Measurements from ENCODE around the gene NFIX. TPM values are rescaled to one million over a fixed set of nuclear protein-coding genes. Genes with fewer than 3 reads are reported as not detected.
A peak's percentile ranks its signal among the peaks of the same experiment; 100 is the strongest.
"Not testable (repeated sequence)": the region's sequence is repeated elsewhere in the genome, so short reads cannot be mapped to it uniquely, and the experiment has no call there.

Gene NFIX
- total RNA-seq, 1 donor from 2014 or later: 41.6 TPM

DNA sequence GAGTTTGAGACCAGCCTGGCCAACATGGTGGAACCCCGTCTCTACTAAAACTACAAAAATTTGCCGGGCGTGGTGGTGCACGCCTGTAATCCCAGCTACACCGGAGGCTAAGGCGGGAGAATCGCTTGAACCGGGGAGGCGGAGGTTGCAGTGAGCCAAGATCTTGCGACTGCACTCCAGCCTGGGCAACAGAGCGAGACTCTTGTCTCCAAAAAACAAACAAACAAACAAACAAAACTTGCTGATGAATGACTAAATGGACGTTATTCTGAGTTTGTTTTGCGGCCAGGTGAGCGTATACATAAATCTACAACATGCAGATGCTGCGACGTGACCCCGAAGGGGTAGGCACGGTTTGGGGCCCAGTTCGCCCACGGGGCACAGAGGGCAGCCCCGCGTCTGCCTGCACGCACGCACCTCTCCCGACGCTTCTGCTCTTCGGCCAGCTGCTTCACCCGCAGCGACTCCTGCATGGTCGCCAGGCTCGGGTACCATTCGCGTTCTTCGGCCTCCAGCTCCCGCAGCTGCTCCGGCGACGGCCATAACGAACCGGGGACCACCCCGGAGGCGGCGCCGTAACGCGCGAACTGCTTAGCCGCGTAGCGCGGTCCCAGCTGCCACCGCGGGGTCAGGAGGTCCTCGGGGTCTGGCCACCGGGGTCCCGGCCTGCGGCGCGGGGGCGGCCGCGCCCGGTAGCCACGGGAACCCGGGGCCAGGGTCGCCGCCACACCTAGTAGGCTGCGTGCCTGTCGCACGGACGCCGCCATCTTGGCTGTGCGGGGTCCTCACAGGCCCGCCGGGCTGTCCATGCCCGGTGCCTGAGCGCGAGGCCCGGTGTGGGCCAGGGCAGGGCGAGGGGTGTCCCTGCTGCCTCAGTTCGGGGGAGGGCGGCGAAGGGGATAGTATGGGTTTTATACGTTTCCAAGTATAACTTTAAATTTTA lies 38.6 kb upstream of the NFIX start, which contains the start of gene GADD45GIP1:
TSS of gene GADD45GIP1 (minus strand) at position 778 of the 943 bp plus-strand sequence. CDS start at position 767, 11 bp downstream.
- no peak for FAIRE-seq
- DNase-seq (ENCODE audit: low spot score in 2 of 2): peak; percentile 69 to 71

DNA sequence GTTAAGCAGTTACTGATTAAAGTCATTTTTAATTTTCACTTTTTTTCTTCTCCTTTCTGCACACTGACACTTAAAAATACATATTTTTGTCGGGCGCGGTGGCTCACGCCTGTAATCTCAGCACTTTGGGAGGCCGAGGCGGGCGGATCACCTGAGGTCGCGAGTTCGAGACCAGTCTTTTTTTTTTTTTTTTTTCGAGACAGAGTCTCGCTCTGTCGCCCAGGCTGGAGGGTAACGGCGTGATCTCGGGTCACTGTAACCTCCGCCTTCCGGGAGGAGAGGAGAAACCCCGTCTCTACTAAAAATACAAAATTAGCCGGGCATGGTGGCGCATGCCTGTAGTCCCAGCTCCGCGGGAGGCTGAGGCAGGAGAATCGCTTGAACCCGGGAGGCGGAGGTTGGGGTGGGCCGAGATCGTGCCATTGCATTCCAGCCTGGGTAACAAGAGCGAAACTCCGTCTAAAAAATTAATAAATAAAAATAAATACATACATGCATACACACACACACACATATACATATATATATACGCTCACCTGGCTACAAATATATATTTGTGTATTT lies 37.8 kb upstream of the NFIX start:
- FAIRE-seq; DNase-seq (ENCODE audit: low spot score in 2 of 2): not testable (repeated sequence)

DNA sequence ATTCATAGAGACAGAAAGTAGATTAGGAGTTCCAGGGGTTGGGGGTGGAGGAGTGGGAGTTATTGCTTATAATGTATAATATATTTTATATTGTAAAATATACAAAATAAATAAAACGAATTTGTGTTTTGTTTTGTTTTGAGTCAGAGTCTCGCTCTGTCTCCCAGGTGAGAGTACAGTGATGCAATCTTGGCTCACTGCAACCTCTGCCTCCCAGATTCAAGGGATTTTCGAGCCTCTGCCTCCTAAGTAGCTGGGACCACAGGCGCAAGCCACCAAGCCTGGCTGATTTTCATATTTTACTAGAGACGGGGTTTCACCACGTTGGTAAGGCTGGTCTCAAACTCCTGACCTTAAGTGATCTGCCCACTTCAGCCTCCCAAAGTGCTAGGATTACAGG lies 35.8 kb upstream of the NFIX start:
- DNase-seq (ENCODE audit: low spot score in 2 of 2) (no peak), FAIRE-seq (no peak)

DNA sequence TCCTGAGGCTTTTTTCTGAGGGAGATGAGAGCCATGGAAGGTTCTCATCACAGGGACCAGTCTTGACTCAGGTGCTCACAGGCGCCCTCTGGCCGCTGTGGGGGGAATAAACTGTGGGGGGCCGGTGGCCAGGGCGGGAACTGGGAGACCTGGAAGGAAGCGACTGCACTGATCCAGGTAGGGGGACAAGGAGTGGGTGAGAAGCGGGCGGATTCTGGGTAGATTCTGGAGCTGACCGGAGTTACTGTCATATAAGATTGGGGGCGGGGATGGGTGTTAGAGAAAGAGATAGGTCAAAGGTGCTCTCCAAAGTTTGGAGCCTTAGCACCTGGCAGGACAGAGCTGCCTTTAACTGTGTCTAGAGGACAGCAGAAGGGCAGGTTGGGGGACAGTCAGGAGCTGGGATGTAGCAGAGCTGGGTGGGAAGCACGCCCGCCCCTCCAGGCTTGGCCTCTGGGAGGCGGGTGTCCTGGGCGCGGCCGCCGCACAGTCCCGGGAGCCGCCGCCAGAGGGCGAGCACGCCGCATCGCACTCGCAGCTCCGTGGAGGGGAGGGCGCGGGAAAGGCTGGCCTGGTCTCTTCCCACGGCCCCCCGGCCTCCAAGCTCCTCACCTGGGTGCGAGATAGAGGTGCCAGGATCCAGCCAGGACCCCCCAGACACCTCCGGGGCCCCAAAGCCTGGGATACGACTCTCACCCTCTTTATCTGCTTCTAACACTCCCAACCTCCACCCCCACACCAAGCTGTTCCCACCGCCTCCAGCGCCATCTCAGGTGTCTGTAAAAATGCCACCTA lies 30.1 kb upstream of the NFIX start:
- DNase-seq (ENCODE audit: low spot score in 2 of 2) (peak; percentile 76 to 81), FAIRE-seq (no peak)

DNA sequence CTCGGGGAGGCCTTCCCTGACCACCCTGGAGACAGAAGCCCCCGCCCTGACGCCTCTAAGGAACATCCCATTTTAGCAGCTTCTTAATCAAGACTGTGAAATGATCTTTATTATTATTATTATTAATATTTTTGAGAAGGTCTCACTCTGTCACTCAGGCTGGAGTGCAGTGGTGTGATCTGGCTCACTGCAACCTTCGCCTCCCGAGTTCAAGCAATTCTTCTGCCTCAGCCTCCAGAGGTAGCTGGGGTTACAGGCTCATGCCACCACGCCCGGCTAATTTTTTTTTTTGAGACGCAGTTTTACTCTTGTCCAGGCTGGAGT lies 29.5 kb upstream of the NFIX start:
- FAIRE-seq (no peak), DNase-seq (ENCODE audit: low spot score in 2 of 2) (no peak)

DNA sequence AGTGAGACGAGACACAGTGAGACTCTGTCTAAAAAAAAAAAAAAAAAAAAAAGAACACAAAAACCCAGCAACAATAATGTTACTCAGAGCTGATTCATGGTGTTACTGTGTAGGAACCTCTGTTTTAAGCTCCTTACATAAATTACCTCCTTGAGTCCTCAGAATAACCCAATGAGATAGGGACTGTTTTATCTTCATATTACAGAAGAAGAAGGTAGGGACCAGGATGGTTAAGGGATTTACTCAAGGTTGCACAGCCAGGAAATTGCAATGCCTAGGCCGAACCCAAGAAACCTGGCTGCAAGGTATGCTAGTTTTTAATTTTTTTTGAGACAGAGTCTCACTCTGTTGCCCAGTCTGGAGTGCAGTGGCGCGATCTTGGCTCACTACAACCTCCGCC lies 27.4 kb upstream of the NFIX start:
- DNase-seq (ENCODE audit: low spot score in 2 of 2) (no peak), FAIRE-seq (no peak)

DNA sequence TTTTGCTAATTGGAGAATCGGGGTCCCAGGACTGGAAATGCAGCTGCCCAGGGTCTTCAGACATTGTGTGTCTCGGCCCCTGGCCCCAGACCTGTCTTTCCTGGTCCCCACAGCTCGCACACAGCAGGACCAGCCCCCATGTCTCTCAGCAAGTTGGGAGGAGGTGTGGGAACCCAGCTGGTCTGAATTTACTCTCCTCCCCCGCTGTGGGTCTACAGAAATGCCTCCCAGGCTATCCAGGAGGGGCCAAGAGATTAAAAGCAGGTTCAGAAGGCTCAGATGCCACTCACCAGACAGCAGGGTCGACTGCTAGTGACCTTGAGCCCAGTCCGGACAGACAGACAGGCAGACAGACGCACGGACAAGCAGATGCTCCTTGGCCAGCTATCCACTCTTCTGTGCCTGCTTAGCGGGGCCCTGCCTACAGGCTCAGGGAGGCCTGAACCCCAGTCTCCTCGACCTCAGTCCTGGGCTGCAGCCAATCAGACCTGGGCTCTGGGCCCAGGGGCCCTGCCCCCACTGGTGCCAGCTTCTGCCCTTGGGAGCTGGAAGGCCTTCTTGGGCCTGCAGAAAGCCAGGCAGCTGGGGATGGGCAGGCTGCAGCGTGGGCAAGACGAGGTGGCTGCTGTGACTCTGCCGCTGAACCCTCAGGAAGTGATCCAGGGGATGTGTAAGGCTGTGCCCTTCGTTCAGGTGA lies 25.8 kb upstream of the NFIX start, which contains the start of gene DAND5:
TSS of gene DAND5 (plus strand) at position 285 of the 697 bp plus-strand sequence. CDS start at position 370, 85 bp downstream.
- FAIRE-seq: no peak

DNA sequence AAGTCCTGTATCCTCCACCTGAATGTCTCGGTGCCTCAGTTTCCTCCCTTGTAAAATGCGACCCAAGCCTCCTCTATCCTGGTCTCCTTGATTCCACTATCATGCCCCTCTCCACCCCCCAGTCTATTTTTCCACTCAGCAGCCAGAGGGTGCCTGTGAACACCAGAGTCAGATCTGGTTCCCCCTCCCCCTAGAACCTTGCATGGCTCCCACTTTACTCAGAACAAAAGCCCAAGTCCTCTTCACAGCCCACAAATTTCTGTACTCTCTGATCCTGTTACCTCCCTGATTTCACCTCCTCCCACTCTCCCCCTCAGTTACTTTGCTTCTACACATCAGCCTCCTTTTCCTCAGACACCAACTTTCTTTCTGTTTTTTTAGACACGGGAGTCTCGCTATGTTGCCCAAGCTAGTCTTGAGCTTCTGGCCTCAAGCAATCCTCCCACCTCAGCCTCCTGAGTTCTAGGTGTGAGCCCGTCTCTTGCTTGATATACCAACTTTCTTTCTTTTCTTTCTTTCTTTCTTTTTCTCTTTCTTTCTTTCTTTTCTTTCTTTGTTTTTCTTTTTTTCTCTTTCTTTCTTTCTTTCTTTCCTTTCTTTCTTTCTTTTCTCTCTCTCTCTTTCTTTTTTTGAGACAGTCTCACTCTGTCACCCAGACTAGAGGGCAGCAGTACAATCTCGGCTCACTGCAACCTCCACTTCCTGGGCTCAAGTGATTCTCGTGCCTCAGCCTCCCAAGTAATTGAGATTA lies 25.0 kb upstream of the NFIX start:
- DNase-seq (ENCODE audit: low spot score in 2 of 2) (no peak), FAIRE-seq (no peak)

More for the DNA sequence above, 25.8 kb upstream of the NFIX start, which contains the start of gene DAND5:
- peak; percentile 51 to 57 for DNase-seq (ENCODE audit: low spot score in 2 of 2)

DNA sequence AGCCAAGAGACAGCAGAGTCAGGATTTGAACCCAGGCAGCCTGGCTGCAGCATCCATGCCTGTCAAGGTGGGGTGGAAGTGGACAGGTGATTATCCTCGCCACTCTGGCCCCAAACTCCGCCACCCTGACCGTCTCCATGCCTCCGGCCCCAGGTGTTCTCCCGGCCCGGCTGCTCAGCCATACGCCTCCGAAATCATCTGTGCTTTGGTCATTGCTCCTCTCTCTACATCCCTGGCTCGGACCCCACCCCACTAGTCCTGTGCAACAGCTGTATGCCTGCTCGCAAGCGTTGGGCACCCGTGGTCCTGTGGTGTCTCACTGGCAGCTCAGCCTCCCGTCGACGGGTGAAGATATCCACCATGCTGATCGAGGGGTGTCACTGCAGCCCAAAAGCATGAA lies 22.0 kb upstream of the NFIX start:
- FAIRE-seq (no peak), DNase-seq (ENCODE audit: low spot score in 2 of 2) (no peak)

DNA sequence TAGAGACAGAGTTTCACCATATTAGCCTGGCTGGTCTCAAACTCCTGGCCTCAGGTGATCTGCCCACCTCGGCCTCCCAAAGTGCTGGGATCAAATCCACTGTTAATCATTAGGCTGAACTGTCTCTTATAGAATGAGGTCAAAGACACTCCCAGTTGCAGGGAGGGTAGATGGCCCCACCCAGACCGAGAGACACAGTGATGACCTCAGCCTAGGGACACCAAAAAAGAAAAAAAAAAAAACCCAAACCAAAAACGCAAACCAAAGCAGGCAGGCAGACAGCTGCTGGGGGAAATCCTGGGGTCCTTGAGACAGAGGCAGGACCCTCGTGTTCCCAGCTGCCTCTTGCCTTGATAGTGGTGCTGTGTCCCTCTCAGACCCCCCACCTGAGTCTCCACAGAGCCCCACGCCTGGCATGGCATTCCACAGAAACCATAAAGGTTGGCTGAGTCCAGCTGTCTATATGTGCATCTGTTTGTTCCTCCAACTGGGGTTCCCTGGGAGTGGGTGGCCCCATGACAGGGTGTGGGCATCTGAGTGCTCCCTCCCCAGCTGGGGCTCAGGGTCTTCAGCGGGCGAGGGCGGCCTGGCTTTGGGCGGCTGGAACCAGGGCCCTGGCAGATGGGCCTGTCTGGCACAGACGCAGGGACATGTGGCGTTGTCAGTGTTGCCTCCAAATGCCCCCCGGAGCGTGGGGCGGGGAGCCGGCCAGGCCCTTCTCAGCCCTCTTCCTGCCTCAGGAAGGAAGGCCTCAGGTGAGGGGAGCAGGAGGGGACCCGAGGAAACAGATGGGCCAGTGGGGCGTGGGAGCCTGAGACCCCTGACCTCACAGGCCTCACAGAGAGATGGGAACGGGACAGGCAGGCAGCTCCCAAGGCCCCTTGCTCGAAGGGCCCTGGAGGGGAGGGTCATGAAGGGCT lies 20.7 kb upstream of the NFIX start:
- no peak for DNase-seq (ENCODE audit: low spot score in 2 of 2)
- no peak for FAIRE-seq

DNA sequence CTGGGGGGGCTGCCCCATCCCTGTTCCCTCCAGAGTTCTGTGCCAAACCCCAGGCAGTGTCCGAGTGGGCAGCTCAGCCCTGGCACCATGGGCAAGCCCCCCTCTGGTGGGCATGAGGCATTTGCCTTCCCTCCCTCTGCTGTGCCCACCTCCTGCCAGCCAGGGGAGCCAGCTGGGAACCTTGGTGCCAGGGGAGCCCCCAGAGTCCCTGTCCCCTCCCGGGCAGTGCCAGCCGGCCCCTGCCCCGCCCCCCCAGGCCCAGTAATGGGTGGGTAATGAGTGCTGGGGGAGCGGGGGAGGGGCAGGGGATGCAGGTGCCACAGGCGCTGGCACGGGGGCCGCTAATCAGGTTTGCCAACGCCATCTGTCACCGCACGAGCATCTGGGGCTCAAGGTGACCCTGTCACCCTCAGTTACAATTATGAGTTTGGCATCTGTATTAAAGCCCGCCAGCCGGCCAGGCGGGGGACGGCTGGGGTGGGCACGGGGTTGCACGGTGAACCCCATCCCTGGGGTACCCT lies 20.0 kb upstream of the NFIX start:
- no peak for DNase-seq (ENCODE audit: low spot score in 2 of 2)
- FAIRE-seq: no peak

DNA sequence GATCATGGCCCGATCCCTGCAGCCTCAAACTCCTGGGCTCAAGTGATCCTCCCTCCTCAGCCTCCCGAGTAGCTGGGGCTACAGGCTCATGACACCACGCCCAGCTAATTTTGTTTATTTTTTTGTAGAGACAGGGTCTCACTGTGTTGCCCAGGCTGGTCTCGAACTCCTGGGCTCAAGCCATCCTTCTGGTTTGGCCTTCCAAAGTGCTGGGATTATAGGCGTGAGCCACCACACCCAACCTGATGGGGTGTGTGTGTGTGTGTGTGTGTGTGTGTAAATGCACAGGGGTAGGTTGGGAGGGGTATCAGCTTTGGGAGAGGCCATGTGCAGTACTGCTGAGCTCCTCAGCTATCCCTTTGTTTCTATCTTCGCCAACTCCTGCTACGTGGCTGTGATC lies 19.2 kb upstream of the NFIX start:
- DNase-seq (ENCODE audit: low spot score in 2 of 2); FAIRE-seq: not testable (repeated sequence)

DNA sequence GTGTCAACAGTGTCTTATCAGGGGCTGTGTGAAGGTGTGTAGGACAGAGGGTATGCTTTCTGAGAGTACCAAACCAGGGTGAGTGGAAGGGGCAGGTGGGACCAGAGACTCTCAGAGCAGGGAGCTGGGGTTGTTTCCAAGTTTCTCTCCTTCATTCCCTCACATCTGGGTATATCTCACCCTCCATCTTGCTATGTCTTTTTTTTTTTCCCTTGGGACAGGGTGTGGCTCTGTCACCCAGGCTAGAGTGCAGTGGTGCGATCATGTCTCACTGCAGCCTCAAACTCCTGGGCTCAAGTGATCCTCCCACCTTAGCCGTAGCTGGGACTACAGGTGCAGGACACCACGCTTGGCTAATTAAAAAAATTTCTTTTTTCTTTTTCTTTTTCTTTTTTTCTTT lies 15.3 kb upstream of the NFIX start:
- DNase-seq (ENCODE audit: low spot score in 2 of 2) (no peak), FAIRE-seq (no peak)

DNA sequence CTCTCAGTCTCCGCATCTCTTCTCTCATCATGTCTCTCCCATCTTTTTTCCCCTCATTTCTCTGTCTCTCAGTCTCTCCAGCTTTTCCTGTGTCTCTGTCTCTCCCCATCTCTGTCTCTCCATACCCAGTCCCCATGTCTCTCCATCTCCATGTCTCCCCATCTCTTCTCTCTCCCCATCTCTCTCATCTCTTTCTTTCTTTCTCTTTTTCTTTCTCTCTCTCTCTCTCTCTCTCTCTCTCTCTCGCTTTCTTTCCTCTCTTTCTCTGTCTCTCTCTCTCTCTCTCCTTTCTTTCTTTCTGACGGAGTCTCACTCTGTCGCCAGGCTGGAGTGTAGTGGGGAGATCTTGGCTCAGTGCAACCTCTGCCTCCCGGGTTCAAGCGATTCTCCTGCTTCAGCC lies 12.6 kb upstream of the NFIX start:
- FAIRE-seq: no peak

DNA sequence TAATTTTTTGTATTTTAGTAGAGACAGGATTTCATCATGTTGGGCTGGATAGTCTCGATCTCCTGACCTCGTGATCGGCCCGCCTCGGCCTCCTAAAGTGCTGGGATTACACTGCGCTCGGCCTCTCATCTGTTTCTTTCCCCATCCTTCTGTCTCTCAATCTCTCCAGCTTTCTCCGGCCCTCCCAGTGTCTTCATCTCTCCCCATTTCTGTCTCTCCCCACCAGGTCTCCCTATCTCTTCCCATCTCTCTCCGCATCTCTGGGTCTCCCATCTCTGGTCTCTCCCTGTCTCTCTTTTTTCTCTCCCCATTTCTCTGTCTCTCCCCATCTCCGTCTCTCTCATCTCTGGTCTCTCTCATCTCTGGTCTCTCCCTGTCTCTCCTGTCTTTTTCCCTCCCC lies 12.2 kb upstream of the NFIX start:
- no peak for FAIRE-seq
- no peak for DNase-seq (ENCODE audit: low spot score in 2 of 2)

More for the DNA sequence above, 12.6 kb upstream of the NFIX start:
- DNase-seq (ENCODE audit: low spot score in 2 of 2): no peak

DNA sequence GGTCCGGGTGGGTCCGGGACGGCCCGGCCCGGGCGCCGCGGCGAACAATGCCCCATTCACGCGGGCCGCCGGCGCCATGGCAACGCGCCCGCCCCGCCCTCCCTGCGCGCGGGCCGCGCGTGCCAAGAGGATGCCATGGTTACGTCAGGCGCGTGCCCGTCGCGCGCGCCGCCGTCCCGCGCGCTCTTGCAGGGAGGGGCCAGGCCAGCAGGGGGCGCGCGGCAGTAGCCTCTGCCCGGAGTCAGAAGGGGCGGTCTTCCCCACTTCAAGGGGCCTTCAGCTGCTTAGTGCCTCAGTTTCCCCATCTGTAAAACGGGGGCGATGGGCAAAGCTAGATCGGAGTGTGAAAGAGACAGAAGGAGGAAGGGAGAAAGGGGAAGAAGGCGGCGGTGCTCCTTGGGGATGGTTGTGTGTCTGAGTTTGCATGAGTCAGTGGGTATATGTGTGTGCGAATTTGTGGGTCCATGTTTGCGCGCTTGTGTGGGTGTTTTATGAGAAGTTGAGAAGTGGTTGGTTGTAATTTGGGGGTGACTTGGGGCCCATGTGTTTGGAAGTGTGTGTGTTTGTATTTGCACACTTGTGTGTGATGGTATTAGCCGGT lies 11.6 kb upstream of the NFIX start:
- no peak for FAIRE-seq

DNA sequence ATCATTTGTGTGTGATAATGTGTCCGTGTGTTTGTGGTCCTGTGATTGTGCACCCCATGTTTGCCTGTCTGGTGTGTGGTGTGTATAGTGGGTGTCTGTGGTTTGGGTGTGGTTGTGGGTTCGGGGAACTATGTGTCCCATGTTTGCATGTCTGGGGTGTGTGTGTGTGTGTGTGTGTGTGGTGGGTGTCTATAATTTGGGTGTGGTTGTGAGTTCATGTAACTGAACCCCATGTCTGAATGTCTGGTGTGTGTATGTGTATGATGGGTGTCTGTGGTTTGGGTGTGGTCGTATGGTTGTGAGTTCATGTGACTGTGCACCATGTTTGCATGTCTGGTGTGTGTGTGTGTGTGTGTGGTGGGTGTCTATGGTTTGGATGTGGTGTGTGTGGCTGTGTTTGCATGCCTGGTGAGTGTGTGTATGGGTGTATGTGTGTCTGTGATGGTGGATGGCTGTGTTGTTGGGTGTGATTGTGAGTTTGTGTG lies 11.1 kb upstream of the NFIX start:
- DNase-seq (ENCODE audit: low spot score in 2 of 2) (no peak), FAIRE-seq (no peak)

More for the DNA sequence above, 11.6 kb upstream of the NFIX start:
- peak; percentile 95 for DNase-seq (ENCODE audit: low spot score in 2 of 2)

DNA sequence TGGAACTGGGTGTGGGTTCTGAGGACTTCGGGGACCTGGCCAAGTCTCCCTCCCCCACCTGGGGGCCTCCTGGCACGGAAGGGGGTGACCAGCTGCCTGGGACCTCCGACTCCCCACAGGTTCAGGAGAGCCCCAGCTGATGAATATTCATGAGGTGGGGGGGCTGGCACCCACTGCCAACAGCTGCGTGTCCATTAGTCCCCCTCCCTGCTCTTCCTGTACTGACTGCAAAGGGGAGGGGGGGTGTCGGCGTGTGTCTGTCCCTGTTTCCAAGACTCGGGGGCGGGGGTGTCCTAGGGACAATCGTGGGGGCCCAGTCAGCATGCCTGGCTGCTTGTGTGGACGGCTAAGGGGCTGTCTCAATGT lies 10.6 kb upstream of the NFIX start:
- no peak for FAIRE-seq
- no peak for DNase-seq (ENCODE audit: low spot score in 2 of 2)

Data from frontal cortex (tissue), 4 donors.